Kidney (tissue), 14 donors: ENCODE data around the gene AKAP13. TPM values are rescaled to one million over a fixed set of nuclear protein-coding genes. Genes with fewer than 3 reads are reported as not detected.

Source experiments
- DNase-seq, 5 donors: peaks; one replicate each; pipeline ENCODE4 v3.0.0-alpha.2; 2013 to 2020
- FAIRE-seq: peaks from 2 replicates; lab custom pipeline; 2012; peaks lifted over from hg19 to GRCh38; lab: Jason Lieb, UNC
- H3K27ac ChIP-seq, 2 donors: one replicate each; pipeline ENCODE4 v1.7.0; 2013; ENCODE audit warnings: low read depth in 2 of 2, low read length in 2 of 2, inconsistent platforms in 1 of 2
- H3K27me3 ChIP-seq: one replicate; pipeline ENCODE4 v1.7.1; 2013; ENCODE audit warnings: low read length, inconsistent platforms; ENCODE audit not compliant: control insufficient read depth, insufficient read depth
- H3K36me3 ChIP-seq, 3 donors: one replicate each; pipeline versions ENCODE4 v1.7.0 to v1.7.1; 2013; ENCODE audit warnings: low read length in 3 of 3, control low read depth in 1 of 3, inconsistent platforms in 1 of 3; ENCODE audit not compliant: insufficient read depth in 3 of 3, control insufficient read depth in 2 of 3
- H3K4me1 ChIP-seq, 3 donors: one replicate each; pipeline versions ENCODE4 v1.7.0 to v1.7.1; 2013; ENCODE audit warnings: low read length in 3 of 3, inconsistent platforms in 1 of 3, low read depth in 1 of 3; ENCODE audit not compliant: control insufficient read depth in 2 of 3, insufficient read depth in 2 of 3
- H3K4me3 ChIP-seq, 3 donors: one replicate each; pipeline versions ENCODE4 v1.7.0 to v1.8.1; 2013; ENCODE audit warnings: low read length in 3 of 3, control low read depth in 1 of 3, inconsistent platforms in 1 of 3
- H3K9ac ChIP-seq, 3 donors: one replicate each; pipeline versions ENCODE4 v1.7.0 to v1.7.1; 2013; ENCODE audit warnings: low read length in 3 of 3, control low read depth in 1 of 3, inconsistent platforms in 1 of 3
- H3K9me3 ChIP-seq, 3 donors: one replicate each; pipeline versions ENCODE4 v1.7.0 to v1.7.1; 2013; ENCODE audit warnings: low read length in 3 of 3, control low read depth in 1 of 3, inconsistent platforms in 1 of 3; ENCODE audit not compliant: control insufficient read depth in 2 of 3, insufficient read depth in 1 of 3
- intact Hi-C: fragments of 100-400 bp; cut with DNase I; formaldehyde crosslinking; loops from one replicate; pipeline ENCODE4 v1.11.1; 2022
- polyA plus RNA-seq: library from polyadenylated mRNA; stranded (reverse); fragments of 350-450 nt; fragmentation: Illumina TruSeq; extraction: RNeasy Lipid Tissue Mini Kit (QIAGEN cat#74804); gene quantifications from one replicate; pipeline ENCODE4 v1.2.3, GENCODE V29; 2014; ENCODE audit warnings: low read depth, low replicate concordance; ENCODE audit not compliant: insufficient read depth
- total RNA-seq: library from RNA; stranded (reverse); fragmentation: NEBNext Ultra II Directional; extraction: Animal tissue kit (Norgen Biotek cat#: 25700); gene quantifications from one replicate; pipeline ENCODE4 v1.2.1, GENCODE V29; 2021
- TF ChIP-seq, protein P1 (sequence below): IDR thresholded peaks from 3 replicates; pipeline ENCODE4 v1.5.1; 2012; ENCODE audit warnings: mild to moderate bottlenecking, moderate library complexity, borderline replicate concordance; ENCODE audit not compliant: insufficient read depth; ENCODE audit errors: extremely low read depth
- donor health status: control.
- donor health status: control.
- donor health status: control.
- donor health status: control.
- donor health status: control.
- donor health status: DM: yes; HTN: yes; CAD: no.
- donor health status: Normal renal cell carcinoma (clear cell type).

Gene AKAP13
- total and polyA plus RNA-seq, 2 donors from 2014 or later, result 18.8 to 174 TPM

DNA sequence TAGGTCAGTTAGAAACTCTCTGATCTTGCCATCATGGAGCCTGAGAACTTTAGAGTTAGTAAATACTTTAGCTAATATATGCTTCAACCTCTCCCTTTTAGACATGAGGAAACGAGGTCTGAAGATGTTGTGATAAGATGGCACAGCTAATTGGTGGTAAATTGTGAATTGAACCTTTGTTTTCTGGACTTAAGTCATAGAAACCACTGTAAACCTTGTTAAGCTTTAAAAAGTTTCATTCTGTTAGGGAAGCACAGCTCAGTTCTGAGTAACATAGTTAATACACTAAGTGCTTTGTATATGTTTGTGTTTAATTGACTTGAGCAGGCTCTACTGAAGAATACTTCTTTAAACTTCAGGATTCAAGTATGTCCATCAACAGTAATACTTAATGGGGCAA is 108.6 kb downstream of the AKAP13 start:
- no peak for DNase-seq
- no peaks in the 10 kb centered on the region for H3K27me3 ChIP-seq
- peaks cover 0 to 22% (median 7%) of the 10 kb centered on the region in 3 donors for H3K4me1 ChIP-seq
- H3K9ac ChIP-seq, result no peak overlapping the region
- H3K27ac ChIP-seq, result no peak overlapping the region
- H3K4me3 ChIP-seq, result no peak overlapping the region
- TF ChIP-seq, protein P1, sequence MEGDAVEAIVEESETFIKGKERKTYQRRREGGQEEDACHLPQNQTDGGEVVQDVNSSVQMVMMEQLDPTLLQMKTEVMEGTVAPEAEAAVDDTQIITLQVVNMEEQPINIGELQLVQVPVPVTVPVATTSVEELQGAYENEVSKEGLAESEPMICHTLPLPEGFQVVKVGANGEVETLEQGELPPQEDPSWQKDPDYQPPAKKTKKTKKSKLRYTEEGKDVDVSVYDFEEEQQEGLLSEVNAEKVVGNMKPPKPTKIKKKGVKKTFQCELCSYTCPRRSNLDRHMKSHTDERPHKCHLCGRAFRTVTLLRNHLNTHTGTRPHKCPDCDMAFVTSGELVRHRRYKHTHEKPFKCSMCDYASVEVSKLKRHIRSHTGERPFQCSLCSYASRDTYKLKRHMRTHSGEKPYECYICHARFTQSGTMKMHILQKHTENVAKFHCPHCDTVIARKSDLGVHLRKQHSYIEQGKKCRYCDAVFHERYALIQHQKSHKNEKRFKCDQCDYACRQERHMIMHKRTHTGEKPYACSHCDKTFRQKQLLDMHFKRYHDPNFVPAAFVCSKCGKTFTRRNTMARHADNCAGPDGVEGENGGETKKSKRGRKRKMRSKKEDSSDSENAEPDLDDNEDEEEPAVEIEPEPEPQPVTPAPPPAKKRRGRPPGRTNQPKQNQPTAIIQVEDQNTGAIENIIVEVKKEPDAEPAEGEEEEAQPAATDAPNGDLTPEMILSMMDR, result no peak
- no peaks in the 10 kb centered on the region for H3K36me3 ChIP-seq
- FAIRE-seq, result no peak
- intact Hi-C loops, result no loop called here
- no peaks in the 10 kb centered on the region for H3K9me3 ChIP-seq

DNA sequence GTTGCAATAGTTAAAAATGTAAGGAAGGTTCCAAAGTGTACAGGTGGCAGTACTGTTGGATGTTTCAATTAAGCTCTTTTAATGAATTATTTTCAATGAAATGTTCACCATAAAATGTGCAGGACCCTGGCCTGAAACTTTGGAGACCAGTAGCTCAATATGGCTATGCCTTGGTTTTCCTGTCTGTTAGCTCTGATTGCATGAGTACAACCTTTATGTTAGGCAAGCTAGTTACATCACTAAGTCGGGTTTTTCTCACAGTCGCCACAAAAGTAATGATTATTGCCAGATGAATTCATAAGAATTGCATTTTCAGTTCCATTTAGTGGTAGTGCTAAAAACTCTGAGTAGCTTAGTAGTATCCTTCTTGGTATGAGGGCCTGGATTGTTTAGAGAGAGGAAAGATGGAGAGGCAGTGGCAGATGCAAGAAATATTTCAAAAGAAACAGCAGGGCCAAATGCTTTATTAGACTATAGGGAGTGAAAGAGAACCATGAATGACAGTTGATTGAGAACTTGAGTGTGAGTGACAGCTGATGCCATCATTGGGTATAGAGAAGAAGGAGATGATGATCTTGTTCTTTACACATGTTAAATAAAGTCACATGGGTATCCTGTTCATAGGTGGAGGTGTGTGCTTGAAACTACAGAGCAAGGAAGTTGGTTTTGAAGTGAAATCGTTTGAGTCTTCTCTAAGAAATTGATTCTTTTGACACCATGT is 109.5 kb downstream of the AKAP13 start:
- Histone ChIP-seq H3K9me3 (no peaks in the 10 kb centered on the region), H3K4me1 (peaks cover 3 to 28% (median 3%) of the 10 kb centered on the region in 3 donors), H3K9ac (no peak overlapping the region), H3K4me3 (no peak overlapping the region), H3K27me3 (no peaks in the 10 kb centered on the region), H3K36me3 (no peaks in the 10 kb centered on the region), H3K27ac (no peak overlapping the region)
- intact Hi-C loops, result no loop called here
- DNase-seq, result no peak
- TF ChIP-seq, protein P1, result no peak
- no peak for FAIRE-seq

DNA sequence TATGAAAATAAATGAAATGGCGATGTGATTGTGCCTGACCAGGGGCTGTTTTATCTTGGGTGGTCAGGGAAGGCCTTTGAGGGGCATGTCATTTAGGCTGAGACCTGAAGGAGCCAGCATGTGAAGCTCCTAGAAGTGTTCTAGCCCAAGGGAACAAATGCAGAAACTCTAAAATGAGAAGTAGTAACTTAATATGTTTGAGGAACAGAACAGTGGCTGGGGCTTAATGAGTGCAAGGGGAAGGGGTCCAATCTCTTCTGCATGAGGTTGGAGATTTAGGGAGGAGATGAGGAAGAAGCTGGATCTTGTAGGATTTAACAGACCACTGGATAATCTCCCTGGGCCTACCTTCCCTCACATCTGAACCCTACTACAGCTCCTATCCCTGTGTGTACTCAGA is 110.5 kb downstream of the AKAP13 start:
- Histone ChIP-seq H3K27ac (no peak overlapping the region), H3K9ac (no peak overlapping the region), H3K27me3 (no peaks in the 10 kb centered on the region), H3K4me1 (peaks cover 3 to 28% (median 5%) of the 10 kb centered on the region in 3 donors), H3K9me3 (no peaks in the 10 kb centered on the region), H3K36me3 (no peaks in the 10 kb centered on the region), H3K4me3 (no peak overlapping the region)
- FAIRE-seq (no peak), DNase-seq (no peak)
- TF ChIP-seq, protein P1, result no peak
- intact Hi-C loops, result no loop called here
